Epithelial cell of esophagus (primary cell): ENCODE data around the gene CSKMT.

Source experiments
- DNase-seq: peaks from one replicate; pipeline ENCODE4 v3.0.0; 2010; ENCODE audit warnings: low read depth
- H3K4me3 ChIP-seq: 2 replicates; pipeline ENCODE4 v1.5.1; 2011; ENCODE audit warnings: mild to moderate bottlenecking, low read length, control low read depth
- TF ChIP-seq, protein P1 (sequence below): IDR thresholded peaks from 2 replicates; pipeline ENCODE4 v1.5.1; 2011; ENCODE audit warnings: low read depth, mild to moderate bottlenecking, low read length, control low read depth, inconsistent platforms; ENCODE audit not compliant: insufficient read depth; ENCODE audit errors: missing control alignments

The CSKMT gene

GRCh38 chr11:62708392-62708791, 43.3 kb downstream of the CSKMT start:
- no peak for DNase-seq
- TF ChIP-seq, protein P1, sequence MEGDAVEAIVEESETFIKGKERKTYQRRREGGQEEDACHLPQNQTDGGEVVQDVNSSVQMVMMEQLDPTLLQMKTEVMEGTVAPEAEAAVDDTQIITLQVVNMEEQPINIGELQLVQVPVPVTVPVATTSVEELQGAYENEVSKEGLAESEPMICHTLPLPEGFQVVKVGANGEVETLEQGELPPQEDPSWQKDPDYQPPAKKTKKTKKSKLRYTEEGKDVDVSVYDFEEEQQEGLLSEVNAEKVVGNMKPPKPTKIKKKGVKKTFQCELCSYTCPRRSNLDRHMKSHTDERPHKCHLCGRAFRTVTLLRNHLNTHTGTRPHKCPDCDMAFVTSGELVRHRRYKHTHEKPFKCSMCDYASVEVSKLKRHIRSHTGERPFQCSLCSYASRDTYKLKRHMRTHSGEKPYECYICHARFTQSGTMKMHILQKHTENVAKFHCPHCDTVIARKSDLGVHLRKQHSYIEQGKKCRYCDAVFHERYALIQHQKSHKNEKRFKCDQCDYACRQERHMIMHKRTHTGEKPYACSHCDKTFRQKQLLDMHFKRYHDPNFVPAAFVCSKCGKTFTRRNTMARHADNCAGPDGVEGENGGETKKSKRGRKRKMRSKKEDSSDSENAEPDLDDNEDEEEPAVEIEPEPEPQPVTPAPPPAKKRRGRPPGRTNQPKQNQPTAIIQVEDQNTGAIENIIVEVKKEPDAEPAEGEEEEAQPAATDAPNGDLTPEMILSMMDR, result no peak
- H3K4me3 ChIP-seq, result peak overlapping the region; percentile 72

GRCh38 chr11:62708793-62709192, 43.7 kb downstream of the CSKMT start:
- H3K4me3 ChIP-seq, result peak overlapping the region; percentile 72
- TF ChIP-seq, protein P1, result no peak
- peak; percentile 48 for DNase-seq

DNA sequence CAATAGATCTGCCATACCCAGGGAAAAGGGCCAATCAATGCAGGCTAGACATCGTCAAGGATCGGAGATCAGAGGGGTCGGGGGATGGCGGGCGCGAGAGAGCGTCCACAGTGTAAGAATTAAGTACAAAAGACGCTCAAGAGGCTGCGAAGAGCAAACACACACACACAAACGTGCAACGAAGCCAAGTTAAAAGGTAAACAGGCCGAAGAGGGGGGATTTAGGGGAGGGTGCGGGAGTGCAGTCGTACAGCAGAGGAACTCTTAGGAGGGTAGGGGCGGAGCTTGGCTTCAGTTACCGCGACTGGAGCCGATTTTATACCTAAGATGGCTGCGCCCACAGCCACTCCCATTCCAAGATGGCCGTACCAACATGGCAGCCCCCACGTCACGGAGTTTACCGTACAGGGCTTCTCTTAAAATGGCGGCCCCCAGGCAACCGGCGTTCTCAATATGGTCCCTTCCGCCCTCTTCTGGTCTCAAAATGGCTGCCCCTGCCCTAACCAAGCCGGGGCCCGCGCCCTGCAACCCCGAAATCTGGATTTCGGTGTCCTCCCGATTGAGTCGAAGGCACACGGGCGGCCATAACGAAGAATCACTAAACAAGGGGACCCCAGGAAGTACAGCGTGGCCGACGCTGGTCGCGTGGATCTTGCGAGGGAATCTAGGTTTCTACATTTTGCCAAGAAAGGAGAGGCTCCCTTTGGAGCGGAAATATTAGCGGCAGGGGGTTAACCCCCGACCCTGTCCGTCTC, 44.3 kb downstream of the CSKMT start:
- TF ChIP-seq, protein P1, result peak; percentile 7
- peak overlapping the region; percentile 72 for H3K4me3 ChIP-seq
- peak; percentile 98 for DNase-seq

- TF ChIP-seq, protein P1, result no peak
- DNase-seq, result no peak
- H3K4me3 ChIP-seq, result peak overlapping the region; percentile 72
Measured at GRCh38 chr11:62710001-62710345, 44.9 kb downstream of the CSKMT start.

GRCh38 chr11:62712276-62712812, 47.2 kb downstream of the CSKMT start:
- DNase-seq, result no peak
- TF ChIP-seq, protein P1, result no peak
- no peak overlapping the region for H3K4me3 ChIP-seq

GRCh38 chr11:62712861-62713260, 47.7 kb downstream of the CSKMT start:
- H3K4me3 ChIP-seq, result no peak overlapping the region
- TF ChIP-seq, protein P1, result no peak
- no peak for DNase-seq

DNA sequence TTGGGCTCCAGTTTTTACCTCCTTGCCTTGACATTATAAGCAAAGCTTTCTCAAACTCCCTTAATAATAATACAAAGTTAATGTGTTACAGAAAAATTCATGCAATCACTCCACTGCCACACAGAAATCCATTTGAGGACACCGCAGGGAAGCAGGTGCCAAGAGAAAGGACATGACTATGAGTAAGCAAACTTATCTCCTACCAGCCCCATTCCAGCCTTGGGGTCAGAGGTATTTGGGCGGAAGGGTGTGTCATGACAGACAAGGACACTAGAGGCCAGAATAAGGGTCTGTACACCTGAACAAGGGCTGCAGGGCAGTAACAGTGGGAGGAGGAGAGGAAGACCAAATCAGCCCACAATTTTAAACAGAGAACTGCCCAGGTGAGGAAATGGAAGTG, 48.2 kb downstream of the CSKMT start:
- TF ChIP-seq, protein P1, result no peak
- DNase-seq, result no peak
- H3K4me3 ChIP-seq, result no peak overlapping the region
